Stomach smooth muscle (tissue), 2 donors: ENCODE measurements around the gene KIF15.
"Not testable (repeated sequence)": the region's sequence is repeated elsewhere in the genome, so short reads cannot be mapped to it uniquely, and the experiment has no call there.

Source experiments
- H3K27ac ChIP-seq: one replicate; pipeline ENCODE4 v1.7.0; 2013; ENCODE audit warnings: mild to moderate bottlenecking, low read length, inconsistent platforms
- H3K27me3 ChIP-seq, 2 donors: one replicate each; pipeline ENCODE4 v1.7.0; 2013; ENCODE audit warnings: low read length in 2 of 2; ENCODE audit not compliant: insufficient read depth in 2 of 2, control insufficient read depth in 1 of 2
- H3K36me3 ChIP-seq, 2 donors: one replicate each; pipeline ENCODE4 v1.7.0; 2013; ENCODE audit warnings: low read length in 2 of 2; ENCODE audit not compliant: control insufficient read depth in 2 of 2, insufficient read depth in 2 of 2
- H3K4me1 ChIP-seq: one replicate; pipeline ENCODE4 v1.7.0; 2013; ENCODE audit warnings: low read length; ENCODE audit not compliant: control insufficient read depth, insufficient read depth
- H3K4me3 ChIP-seq, 2 donors: one replicate each; pipeline ENCODE4 v1.7.0; 2013; ENCODE audit warnings: low read length in 2 of 2
- H3K9ac ChIP-seq, 2 donors: one replicate each; pipeline ENCODE4 v1.7.0; 2013; ENCODE audit warnings: low read length in 2 of 2, mild to moderate bottlenecking in 1 of 2
- H3K9me3 ChIP-seq, 2 donors: one replicate each; pipeline ENCODE4 v1.7.0; 2013; ENCODE audit warnings: low read length in 2 of 2; ENCODE audit not compliant: control insufficient read depth in 2 of 2
- donor health status: healthy.
- donor health status: Pancreatic carcinoma.

Gene KIF15

DNA sequence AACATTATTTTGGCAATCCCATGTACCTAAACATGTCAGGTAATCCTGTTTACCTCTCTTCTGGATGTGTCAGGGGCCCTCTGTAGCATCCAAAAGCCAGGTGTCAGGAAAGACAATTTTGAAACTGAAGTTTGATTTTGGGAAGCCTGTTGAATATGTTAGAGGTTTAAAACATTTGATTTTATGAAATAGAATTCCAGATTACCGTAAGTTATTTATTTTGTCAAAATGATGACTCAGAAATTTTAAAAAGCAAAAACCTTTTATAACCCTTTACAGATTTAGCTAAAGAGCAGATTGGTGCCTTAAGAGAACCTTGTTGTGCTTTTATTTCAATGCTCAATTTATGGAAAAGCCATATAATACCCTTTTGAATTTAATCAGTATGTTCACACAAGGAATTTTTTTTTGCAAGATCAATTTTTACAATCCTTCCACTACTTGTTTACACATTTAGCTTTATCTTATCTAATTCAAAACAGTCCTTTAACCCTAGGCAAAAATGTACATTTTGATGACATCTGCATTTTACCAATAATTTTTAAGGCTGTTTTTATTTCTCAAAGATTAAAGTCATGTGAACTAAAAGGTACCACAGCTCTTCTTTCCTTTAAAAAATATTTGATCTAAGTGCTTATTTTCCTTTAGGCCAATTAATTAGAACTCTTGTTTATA is 10.0 kb downstream of the KIF15 start:
- Histone ChIP-seq H3K9ac (no peak overlapping the region), H3K27ac (no peak overlapping the region), H3K4me3 (no peak overlapping the region), H3K27me3 (no peaks in the 10 kb centered on the region), H3K4me1 (no peaks in the 10 kb centered on the region), H3K36me3 (no peaks in the 10 kb centered on the region), H3K9me3 (no peaks in the 10 kb centered on the region)

DNA sequence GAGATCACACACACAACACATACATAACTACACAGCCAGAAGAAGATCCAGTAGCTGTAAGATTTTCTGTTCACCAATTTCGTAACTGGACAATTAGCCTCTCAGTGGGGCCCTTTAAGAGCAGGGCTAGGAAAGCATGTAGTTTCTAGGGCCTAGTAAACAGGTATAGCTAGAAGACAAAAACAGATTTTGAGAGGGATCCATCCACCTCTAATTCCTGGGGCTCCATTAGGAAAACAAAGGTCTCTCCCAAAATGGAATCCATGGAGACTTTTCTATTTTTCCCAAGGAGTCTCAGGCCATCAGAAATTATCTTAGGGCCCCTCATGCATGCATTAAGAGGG is 10.5 kb downstream of the KIF15 start:
- no peak overlapping the region for H3K27ac ChIP-seq
- no peak overlapping the region for H3K4me3 ChIP-seq
- H3K9me3 ChIP-seq, result no peaks in the 10 kb centered on the region
- no peaks in the 10 kb centered on the region for H3K36me3 ChIP-seq
- H3K9ac ChIP-seq, result no peak overlapping the region
- no peaks in the 10 kb centered on the region for H3K27me3 ChIP-seq
- no peaks in the 10 kb centered on the region for H3K4me1 ChIP-seq

GRCh38 chr3:44782891-44783290 is 21.3 kb downstream of the KIF15 start:
- no peak overlapping the region for H3K4me3 ChIP-seq
- no peaks in the 10 kb centered on the region for H3K9me3 ChIP-seq
- no peak overlapping the region for H3K9ac ChIP-seq
- no peaks in the 10 kb centered on the region for H3K36me3 ChIP-seq
- no peak overlapping the region for H3K27ac ChIP-seq
- H3K4me1 ChIP-seq, result no peaks in the 10 kb centered on the region
- H3K27me3 ChIP-seq, result no peaks in the 10 kb centered on the region

DNA sequence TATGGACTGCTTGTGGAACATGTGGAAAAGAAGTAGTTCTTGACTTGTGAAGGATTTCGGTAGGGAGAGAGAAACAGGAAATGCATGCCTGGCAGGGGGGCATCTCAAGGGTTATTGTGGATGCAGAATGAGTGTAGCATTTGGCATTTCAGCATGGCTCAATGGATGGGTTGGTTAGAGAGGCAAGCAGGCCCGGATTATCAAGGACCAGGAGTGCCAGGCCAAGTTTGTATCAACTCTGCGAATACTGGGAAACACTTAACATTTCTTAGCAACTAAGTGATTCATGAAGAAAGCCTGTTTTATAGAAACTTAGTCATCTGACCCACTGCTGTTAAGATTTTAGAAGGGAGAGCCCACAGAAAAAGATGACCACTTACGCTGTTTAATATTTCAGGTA is 33.6 kb downstream of the KIF15 start:
- Histone ChIP-seq H3K4me1 (no peaks in the 10 kb centered on the region), H3K36me3 (no peaks in the 10 kb centered on the region), H3K4me3 (no peak overlapping the region), H3K27ac (no peak overlapping the region), H3K9ac (no peak overlapping the region), H3K9me3 (no peaks in the 10 kb centered on the region), H3K27me3 (no peaks in the 10 kb centered on the region)

- Histone ChIP-seq H3K4me3 (no peak overlapping the region), H3K27ac (no peak overlapping the region), H3K4me1 (no peaks in the 10 kb centered on the region), H3K36me3 (no peaks in the 10 kb centered on the region), H3K9ac (no peak overlapping the region), H3K27me3 (no peaks in the 10 kb centered on the region), H3K9me3 (no peaks in the 10 kb centered on the region)
Observed at GRCh38 chr3:44802011-44802410, 40.4 kb downstream of the KIF15 start.

- no peaks in the 10 kb centered on the region for H3K27me3 ChIP-seq
- H3K9ac ChIP-seq, result no peak overlapping the region
- no peak overlapping the region for H3K4me3 ChIP-seq
- no peak overlapping the region for H3K27ac ChIP-seq
- no peaks in the 10 kb centered on the region for H3K4me1 ChIP-seq
- H3K9me3 ChIP-seq, result no peaks in the 10 kb centered on the region
- no peaks in the 10 kb centered on the region for H3K36me3 ChIP-seq
Observed at GRCh38 chr3:44803298-44803697, 41.7 kb downstream of the KIF15 start.

GRCh38 chr3:44805960-44806359 is 44.4 kb downstream of the KIF15 start:
- Histone ChIP-seq H3K4me1 (no peaks in the 10 kb centered on the region), H3K4me3 (no peak overlapping the region), H3K27me3 (no peaks in the 10 kb centered on the region), H3K9ac (no peak overlapping the region), H3K27ac (no peak overlapping the region), H3K9me3 (no peaks in the 10 kb centered on the region), H3K36me3 (no peaks in the 10 kb centered on the region)

- no peaks in the 10 kb centered on the region for H3K36me3 ChIP-seq
- no peak overlapping the region for H3K9ac ChIP-seq
- no peaks in the 10 kb centered on the region for H3K27me3 ChIP-seq
- H3K4me1 ChIP-seq, result no peaks in the 10 kb centered on the region
- no peak overlapping the region for H3K4me3 ChIP-seq
- no peaks in the 10 kb centered on the region for H3K9me3 ChIP-seq
- H3K27ac ChIP-seq, result no peak overlapping the region
Observed at GRCh38 chr3:44814751-44815150, 53.2 kb downstream of the KIF15 start.

- not testable (repeated sequence) for H3K4me3 ChIP-seq, H3K9me3 ChIP-seq, H3K36me3 ChIP-seq, H3K27ac ChIP-seq, H3K9ac ChIP-seq, H3K27me3 ChIP-seq, H3K4me1 ChIP-seq
Observed at GRCh38 chr3:44816334-44816733, 54.7 kb downstream of the KIF15 start.

- not testable (repeated sequence) for H3K4me1 ChIP-seq, H3K4me3 ChIP-seq, H3K36me3 ChIP-seq, H3K9me3 ChIP-seq, H3K9ac ChIP-seq, H3K27ac ChIP-seq, H3K27me3 ChIP-seq
Observed at GRCh38 chr3:44821206-44821605, 59.6 kb downstream of the KIF15 start.

GRCh38 chr3:44825264-44825925 is 63.8 kb downstream of the KIF15 start:
- H3K9ac ChIP-seq, result no peak overlapping the region
- H3K4me3 ChIP-seq, result no peak overlapping the region
- no peaks in the 10 kb centered on the region for H3K27me3 ChIP-seq
- no peaks in the 10 kb centered on the region for H3K9me3 ChIP-seq
- no peaks in the 10 kb centered on the region for H3K36me3 ChIP-seq
- H3K4me1 ChIP-seq, result no peaks in the 10 kb centered on the region
- no peak overlapping the region for H3K27ac ChIP-seq
